Measurements from ENCODE around the gene P2RX2. TPM values are rescaled to one million over a fixed set of nuclear protein-coding genes. Genes with fewer than 3 reads are reported as not detected.

P2RX2 gene
- not detected for polyA plus RNA-seq

GRCh38 chr12:132618683-132619043, at the start of gene P2RX2:
P2RX2 (plus strand) TSS chr12:132618776; CDS start chr12:132618817, 41 bp downstream.
- no peaks in the 10 kb centered on the region for H3K36me3 Mint-ChIP-seq
- peaks cover 1 to 4% (median 3%) of the 10 kb centered on the region in 3 donors for H3K9me3 Mint-ChIP-seq
- peak within 1 kb of the TSS; percentile 15 to 77 (median 32) for H3K4me3 Mint-ChIP-seq
- peak within 1 kb of the TSS in 2 of 3 donors; percentile 17 to 64 for H3K27ac Mint-ChIP-seq
- H3K27me3 Mint-ChIP-seq = peaks cover 21% of the 10 kb centered on the region
- peaks cover 0 to 11% (median 7%) of the 10 kb centered on the region in 3 donors for H3K4me1 Mint-ChIP-seq

- no peaks in the 10 kb centered on the region for H3K36me3 Mint-ChIP-seq
- H3K9me3 Mint-ChIP-seq = no peaks in the 10 kb centered on the region
- peaks cover 0 to 3% (median 0%) of the 10 kb centered on the region in 3 donors for H3K4me1 Mint-ChIP-seq
- no peak overlapping the region for H3K27ac Mint-ChIP-seq
- H3K4me3 Mint-ChIP-seq = no peak overlapping the region
- H3K27me3 Mint-ChIP-seq = no peaks in the 10 kb centered on the region
Measured at GRCh38 chr12:132568826-132569480, 49.6 kb upstream of the P2RX2 start.

GRCh38 chr12:132569856-132570480, 48.6 kb upstream of the P2RX2 start:
- H3K36me3 Mint-ChIP-seq = no peaks in the 10 kb centered on the region
- peaks cover 0 to 3% (median 0%) of the 10 kb centered on the region in 3 donors for H3K4me1 Mint-ChIP-seq
- H3K27me3 Mint-ChIP-seq = no peaks in the 10 kb centered on the region
- no peak overlapping the region for H3K27ac Mint-ChIP-seq
- H3K4me3 Mint-ChIP-seq = no peak overlapping the region
- no peaks in the 10 kb centered on the region for H3K9me3 Mint-ChIP-seq

- Mint-ChIP-seq H3K27me3 (no peaks in the 10 kb centered on the region), H3K4me3 (no peak overlapping the region), H3K4me1 (peaks cover 0 to 2% (median 0%) of the 10 kb centered on the region in 3 donors), H3K27ac (no peak overlapping the region), H3K36me3 (no peaks in the 10 kb centered on the region), H3K9me3 (no peaks in the 10 kb centered on the region)
Measured at GRCh38 chr12:132570635-132571034, 47.9 kb upstream of the P2RX2 start.

- no peaks in the 10 kb centered on the region for H3K36me3 Mint-ChIP-seq
- H3K27ac Mint-ChIP-seq = no peak overlapping the region
- H3K4me1 Mint-ChIP-seq = no peaks in the 10 kb centered on the region
- no peaks in the 10 kb centered on the region for H3K27me3 Mint-ChIP-seq
- no peak overlapping the region for H3K4me3 Mint-ChIP-seq
- H3K9me3 Mint-ChIP-seq = no peaks in the 10 kb centered on the region
Measured at GRCh38 chr12:132571051-132571450, 47.5 kb upstream of the P2RX2 start.

- no peaks in the 10 kb centered on the region for H3K4me1 Mint-ChIP-seq
- no peak overlapping the region for H3K27ac Mint-ChIP-seq
- H3K36me3 Mint-ChIP-seq = peaks cover 2% of the 10 kb centered on the region
- no peaks in the 10 kb centered on the region for H3K27me3 Mint-ChIP-seq
- H3K9me3 Mint-ChIP-seq = no peaks in the 10 kb centered on the region
- no peak overlapping the region for H3K4me3 Mint-ChIP-seq
Measured at GRCh38 chr12:132571598-132571997, 47.0 kb upstream of the P2RX2 start.

GRCh38 chr12:132572106-132572505, 46.5 kb upstream of the P2RX2 start:
- Mint-ChIP-seq H3K4me3 (no peak overlapping the region), H3K27ac (no peak overlapping the region), H3K9me3 (no peaks in the 10 kb centered on the region), H3K27me3 (no peaks in the 10 kb centered on the region), H3K4me1 (no peaks in the 10 kb centered on the region), H3K36me3 (peaks cover 2% of the 10 kb centered on the region)

GRCh38 chr12:132572801-132573760, 45.5 kb upstream of the P2RX2 start:
- H3K9me3 Mint-ChIP-seq = no peaks in the 10 kb centered on the region
- H3K4me3 Mint-ChIP-seq = no peak overlapping the region
- peaks cover 0 to 2% (median 0%) of the 10 kb centered on the region in 3 donors for H3K4me1 Mint-ChIP-seq
- no peak overlapping the region for H3K27ac Mint-ChIP-seq
- H3K27me3 Mint-ChIP-seq = no peaks in the 10 kb centered on the region
- H3K36me3 Mint-ChIP-seq = peaks cover 2% of the 10 kb centered on the region

GRCh38 chr12:132574271-132574996, 44.1 kb upstream of the P2RX2 start:
- Mint-ChIP-seq H3K27me3 (no peaks in the 10 kb centered on the region), H3K9me3 (no peaks in the 10 kb centered on the region), H3K4me3 (no peak overlapping the region), H3K4me1 (peaks cover 0 to 2% (median 0%) of the 10 kb centered on the region in 3 donors), H3K27ac (peak overlapping the region in 1 of 3 donors; percentile 59), H3K36me3 (peaks cover 3% of the 10 kb centered on the region)

- Mint-ChIP-seq H3K4me3 (no peak overlapping the region), H3K36me3 (peaks cover 3% of the 10 kb centered on the region), H3K27me3 (no peaks in the 10 kb centered on the region), H3K4me1 (peaks cover 0 to 2% (median 0%) of the 10 kb centered on the region in 3 donors), H3K27ac (no peak overlapping the region), H3K9me3 (no peaks in the 10 kb centered on the region)
Measured at GRCh38 chr12:132575661-132576060, 42.9 kb upstream of the P2RX2 start.

GRCh38 chr12:132576701-132577100, 41.9 kb upstream of the P2RX2 start:
- Mint-ChIP-seq H3K4me3 (no peak overlapping the region), H3K36me3 (peaks cover 3% of the 10 kb centered on the region)

GRCh38 chr12:132577191-132577920, 41.2 kb upstream of the P2RX2 start:
- H3K9me3 Mint-ChIP-seq = no peaks in the 10 kb centered on the region
- H3K27me3 Mint-ChIP-seq = no peaks in the 10 kb centered on the region
- no peak overlapping the region for H3K27ac Mint-ChIP-seq
- peaks cover 0 to 2% (median 0%) of the 10 kb centered on the region in 3 donors for H3K4me1 Mint-ChIP-seq
- H3K36me3 Mint-ChIP-seq = peaks cover 3% of the 10 kb centered on the region
- H3K4me3 Mint-ChIP-seq = no peak overlapping the region

More at GRCh38 chr12:132576701-132577100, 41.9 kb upstream of the P2RX2 start:
- Mint-ChIP-seq H3K27me3 (no peaks in the 10 kb centered on the region), H3K9me3 (no peaks in the 10 kb centered on the region), H3K4me1 (peaks cover 0 to 2% (median 0%) of the 10 kb centered on the region in 3 donors), H3K27ac (no peak overlapping the region)

GRCh38 chr12:132578118-132578517, 40.5 kb upstream of the P2RX2 start:
- H3K27ac Mint-ChIP-seq = no peak overlapping the region
- H3K4me3 Mint-ChIP-seq = no peak overlapping the region
- no peaks in the 10 kb centered on the region for H3K27me3 Mint-ChIP-seq
- peaks cover 0 to 2% (median 0%) of the 10 kb centered on the region in 3 donors for H3K4me1 Mint-ChIP-seq
- H3K9me3 Mint-ChIP-seq = no peaks in the 10 kb centered on the region
- peaks cover 3% of the 10 kb centered on the region for H3K36me3 Mint-ChIP-seq

- Mint-ChIP-seq H3K4me3 (no peak overlapping the region), H3K27me3 (no peaks in the 10 kb centered on the region), H3K27ac (no peak overlapping the region), H3K9me3 (no peaks in the 10 kb centered on the region), H3K36me3 (peaks cover 3% of the 10 kb centered on the region), H3K4me1 (peaks cover 0 to 2% (median 0%) of the 10 kb centered on the region in 3 donors)
Measured at GRCh38 chr12:132578826-132579225, 39.8 kb upstream of the P2RX2 start.
